K562 (cell line): ENCODE measurements around the gene ATG4C. TPM values are rescaled to one million over a fixed set of nuclear protein-coding genes. Genes with fewer than 3 reads are reported as not detected.

Experiments used
- ATAC-seq: fragments of 200-7000 bp; cut with Tn5 transposase; 3 replicates; pipeline ENCODE4 v1.9.1; 2020; ENCODE audit warnings: moderate library complexity
- BruUV-seq: library from RNA; stranded (reverse); fragments of 400-500 nt; replicated peaks from 2 replicates; lab custom pipeline; 2021; lab: Mats Ljungman, UMichigan
- CTCF ChIA-PET: fragments of 300-600 bp; formaldehyde crosslinking; extraction: SDS; loops from one replicate; lab custom pipeline; 2021; ENCODE audit warnings: low intra/inter-chr PET ratio; lab: Yijun Ruan, JAX
- POLR2A ChIA-PET: fragments of 300-600, 350-650 bp; sonication (Branson Sonifier 250); formaldehyde crosslinking; extraction: SDS; loops from one replicate; lab custom pipeline; 2021; ENCODE audit warnings: antibody characterized with exemption, inconsistent platforms; lab: Yijun Ruan, JAX
- DNase-seq, 4 experiments: peaks; one replicate each; pipeline versions ENCODE4 v3.0.0 to v3.0.0-alpha.2; 2011 to 2018; ENCODE audit warnings: low spot score in 3 of 4, mixed read lengths in 3 of 4; ENCODE audit errors: extremely low read depth in 1 of 4
- FAIRE-seq: peaks from 2 replicates; lab custom pipeline; 2011; peaks lifted over from hg19 to GRCh38; lab: Jason Lieb, UNC
- H2AFZ ChIP-seq: 2 replicates; pipeline ENCODE4 v1.6.0; 2011; ENCODE audit warnings: low read depth, low read length, control low read depth, inconsistent platforms
- H3K27ac ChIP-seq: fragments of 200-600 bp; 3 replicates; pipeline ENCODE4 v1.8.0; 2011; ENCODE audit warnings: low read depth, mild to moderate bottlenecking, control low read depth, inconsistent platforms, low read length, moderate library complexity, mixed read lengths; ENCODE audit errors: extremely low read depth
- H3K27me3 ChIP-seq, 2 experiments: fragments of 300-600 bp in 1 of 2; 2 replicates in 1 of 2; 3 replicates in 1 of 2; pipeline versions ENCODE4 v1.6.0 to v1.8.0; 2011; ENCODE audit warnings: inconsistent platforms in 2 of 2, low read length in 2 of 2, mild to moderate bottlenecking in 1 of 2, mixed read lengths in 1 of 2, moderate library complexity in 1 of 2; ENCODE audit not compliant: control insufficient read depth in 2 of 2, insufficient read depth in 2 of 2
- H3K36me3 ChIP-seq: fragments of 300-600 bp; 3 replicates; pipeline ENCODE4 v1.8.0; 2011; ENCODE audit warnings: mild to moderate bottlenecking, low read length, inconsistent platforms; ENCODE audit not compliant: control insufficient read depth, insufficient read depth
- H3K4me1 ChIP-seq, 2 experiments: fragments of 200-600 bp in 1 of 2; replicated peaks in 1 of 2; 2 replicates in 1 of 2; 3 replicates in 1 of 2; pipeline versions ENCODE4 v1.5.1 to v1.8.0; 2011; ENCODE audit warnings: inconsistent platforms in 2 of 2, low read length in 2 of 2, mild to moderate bottlenecking in 1 of 2, mixed read lengths in 1 of 2, moderate library complexity in 1 of 2; ENCODE audit not compliant: control insufficient read depth in 2 of 2, insufficient read depth in 2 of 2
- H3K4me2 ChIP-seq: 2 replicates; pipeline ENCODE4 v1.6.1; 2011; ENCODE audit warnings: low read length, control low read depth, inconsistent platforms, mixed read lengths; ENCODE audit not compliant: insufficient read depth
- H3K4me3 ChIP-seq: fragments of 200-600 bp; sonication (generic), shearing (Covaris generic); 2 replicates; pipeline ENCODE4 v1.5.1; 2016; ENCODE audit warnings: control low read depth, inconsistent platforms
- H3K79me2 ChIP-seq: fragments of 200-600 bp; 3 replicates; pipeline ENCODE4 v1.8.0; 2011; ENCODE audit warnings: low read length, inconsistent platforms; ENCODE audit not compliant: control insufficient read depth, insufficient read depth
- H3K9ac ChIP-seq, 2 experiments: 2 replicates each; pipeline versions ENCODE4 v1.6.0 to v1.6.1; 2011; ENCODE audit warnings: low read depth in 2 of 2, low read length in 2 of 2, control low read depth in 1 of 2, inconsistent platforms in 1 of 2, mild to moderate bottlenecking in 1 of 2, mixed read lengths in 1 of 2; ENCODE audit not compliant: insufficient read depth in 1 of 2
- H3K9me1 ChIP-seq: one replicate; pipeline ENCODE4 v1.6.0; 2011; ENCODE audit warnings: inconsistent platforms, mild to moderate bottlenecking, low read length, moderate library complexity; ENCODE audit not compliant: control insufficient read depth, insufficient read depth
- H3K9me3 ChIP-seq: replicated peaks from 2 replicates; pipeline ENCODE4 v1.5.1; 2011; ENCODE audit warnings: low read depth, low read length, inconsistent platforms; ENCODE audit not compliant: control insufficient read depth, insufficient read depth
- H4K20me1 ChIP-seq: replicated peaks from 2 replicates; pipeline ENCODE4 v1.6.1; 2011; ENCODE audit warnings: low read length, inconsistent platforms, mixed read lengths; ENCODE audit not compliant: control insufficient read depth, insufficient read depth
- CCNT2 ChIP-seq: IDR thresholded peaks from 2 replicates; pipeline ENCODE4 v1.6.1; 2011; ENCODE audit warnings: borderline replicate concordance, low read depth, mild to moderate bottlenecking, moderate library complexity, mixed read lengths, low read length; ENCODE audit not compliant: insufficient read length; ENCODE audit errors: extremely low read depth
- DPF2 ChIP-seq: fragments of 450-650 bp; IDR thresholded peaks from 2 replicates; pipeline ENCODE4 v1.6.1; 2016
- HNRNPL ChIP-seq: fragments of 200-400 bp; formaldehyde crosslinking; IDR thresholded peaks from 2 replicates; pipeline ENCODE4 v1.6.1; 2017; ENCODE audit warnings: low read depth, mild to moderate bottlenecking, low read length
- MAFG ChIP-seq: fragments of 450-650 bp; conservative IDR thresholded peaks from 2 replicates; pipeline ENCODE4 v1.6.1; 2016; ENCODE audit warnings: missing genetic modification characterization, missing compliant biosample characterization
- MYBL2 ChIP-seq, 2 experiments: fragments of 450-650 bp in 1 of 2; sonication (generic) in 1 of 2; formaldehyde crosslinking in 1 of 2; IDR thresholded peaks; 2 replicates each; pipeline versions ENCODE4 v1.6.1 to v1.8.1; 2017 to 2022; ENCODE audit warnings: borderline replicate concordance in 1 of 2, inconsistent platforms in 1 of 2, low read depth in 1 of 2, mild to moderate bottlenecking in 1 of 2, missing genetic modification reagents in 1 of 2, moderate library complexity in 1 of 2
- NCOR1 ChIP-seq: fragments of 450-650 bp; IDR thresholded peaks from 2 replicates; pipeline ENCODE4 v1.6.1; 2016; ENCODE audit warnings: mild to moderate bottlenecking, moderate library complexity
- NR2C2 ChIP-seq, 2 experiments: fragments of 200-800 bp in 1 of 2; sonication (Bioruptor generic) in 1 of 2; sonication (generic) in 1 of 2; formaldehyde crosslinking in 1 of 2; IDR thresholded peaks; 2 replicates each; pipeline versions ENCODE4 v1.6.1 to v1.8.0; 2016 to 2022; ENCODE audit warnings: mild to moderate bottlenecking in 1 of 2, missing compliant biosample characterization in 1 of 2, missing genetic modification characterization in 1 of 2, missing genetic modification reagents in 1 of 2
- PURB ChIP-seq: sonication (generic); formaldehyde crosslinking; IDR thresholded peaks from 2 replicates; pipeline ENCODE4 v1.9.0; 2021; ENCODE audit warnings: low read depth, mild to moderate bottlenecking, missing genetic modification reagents
- RAD21 ChIP-seq, 2 experiments: fragments of 250-450 bp in 1 of 2; fragments of 450-650 bp in 1 of 2; sonication (Bioruptor Pico) in 1 of 2; formaldehyde crosslinking in 1 of 2; IDR thresholded peaks in 1 of 2; conservative IDR thresholded peaks in 1 of 2; 2 replicates each; pipeline versions ENCODE4 v1.4.0 to v1.8.0; 2020 to 2022; ENCODE audit warnings: mild to moderate bottlenecking in 2 of 2, moderate library complexity in 1 of 2
- WGBS: fragments of 100-300 bp; shearing (Covaris generic); methylation state at CpG from one replicate; pipeline ENCODE4 v1.1.6; 2016; ENCODE audit warnings: low coverage, mixed read lengths; ENCODE audit not compliant: insufficient coverage; ENCODE audit errors: missing lambda C conversion rate; 5-methylcytosine and 5-hydroxymethylcytosine counted together
- in situ Hi-C: fragments of 300-500 bp; cut with MboI; formaldehyde crosslinking; loops from 4 replicates; pipeline ENCODE4 v1.15.0; 2018; ENCODE audit warnings: inconsistent platforms, mixed read lengths
- intact Hi-C: fragments of 100-400 bp; cut with micrococcal nuclease; formaldehyde crosslinking; loops from 2 replicates; pipeline ENCODE4 v1.14.2; 2022
- polyA plus RNA-seq, 8 experiments: library from polyadenylated mRNA; depleted of rRNA in 4 of 8; stranded (reverse) in 5 of 8; unstranded in 3 of 8; fragments of >200 nt; fragmentation: Nextera tagmentation in 2 of 8; fragmentation: Illumina TruSeq in 1 of 8; extraction: Ambion mirVana in 2 of 8; extraction: Trizol in 1 of 8; gene quantifications; 2 replicates each; pipeline versions ENCODE4 v1.2.1 to v1.2.3, GENCODE V29; 2011 to 2014; ENCODE audit warnings: inconsistent platforms in 1 of 8, missing spikeins in 1 of 8
- total RNA-seq, 7 experiments: library from RNA; depleted of rRNA in 6 of 7; stranded (reverse); fragments of >200 nt in 6 of 7; fragmentation: Illumina TruSeq in 2 of 7; extraction: Trizol in 2 of 7; gene quantifications; 2 replicates each; pipeline versions ENCODE4 v1.2.1 to v1.2.3, GENCODE V29; 2011 to 2021; ENCODE audit warnings: low replicate concordance in 1 of 7
- TF ChIP-seq, protein P1 (sequence below): fragments of 450-650 bp; IDR thresholded peaks from 2 replicates; pipeline ENCODE4 v1.6.1; 2014; ENCODE audit warnings: low read depth, mild to moderate bottlenecking, moderate library complexity, borderline replicate concordance
- TF ChIP-seq, protein P2 (sequence below): fragments of 250-450 bp; sonication (Bioruptor Pico); IDR thresholded peaks from 2 replicates; pipeline ENCODE4 v1.4.0; 2020; ENCODE audit warnings: mild to moderate bottlenecking, moderate library complexity
- TF ChIP-seq, protein P3 (sequence below): fragments of 250-450 bp; sonication (Bioruptor Pico); IDR thresholded peaks from 2 replicates; pipeline ENCODE4 v1.8.0; 2021; ENCODE audit warnings: mild to moderate bottlenecking, moderate library complexity

Gene ATG4C
- total and polyA plus RNA-seq, 9 of the 15 experiments (the other 6 are each of a cell fraction or from before 2014, with no cell fraction given): 7.6 to 35.8 (median 16.1) TPM

DNA sequence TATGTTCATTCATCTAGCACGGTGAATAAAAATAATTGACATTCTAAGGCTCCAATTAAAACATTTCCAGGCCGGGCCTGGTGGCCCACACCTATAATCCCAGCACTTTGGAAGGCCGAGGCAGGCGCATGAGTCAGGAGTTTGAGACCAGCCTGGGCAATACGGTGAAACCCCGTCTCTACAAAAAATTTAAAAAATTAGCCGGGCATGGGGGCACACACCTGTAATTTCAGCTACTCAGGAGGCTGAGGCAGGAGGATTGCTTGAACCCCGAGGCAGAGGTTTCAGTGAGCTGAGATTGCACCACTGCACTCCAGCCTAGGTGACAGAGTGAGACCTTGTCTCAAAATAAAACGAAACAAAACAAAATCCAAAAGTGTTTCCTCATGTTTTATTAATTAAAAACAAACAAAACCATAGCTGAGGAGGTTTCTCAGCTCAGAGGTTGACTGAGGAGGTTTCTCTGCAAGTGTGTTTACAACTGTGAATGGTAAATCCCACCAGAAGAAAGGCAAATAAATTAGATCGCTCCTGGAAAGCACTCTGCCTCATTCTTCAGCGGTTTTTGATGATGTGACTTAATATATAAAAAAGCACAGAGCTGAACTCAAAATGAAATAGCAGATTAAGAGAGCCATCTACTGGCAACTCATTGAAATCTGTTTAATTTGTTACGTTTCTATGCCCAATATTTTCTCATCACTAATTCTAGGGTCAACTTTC, 37.7 kb upstream of the ATG4C start:
- Histone ChIP-seq H3K4me3 (no peak overlapping the region), H3K4me2 (no peak overlapping the region), H3K9ac (no peak overlapping the region), H3K4me1 (no peaks in the 10 kb centered on the region), H3K27ac (no peak overlapping the region), H3K9me3 (0 out of 2 replicates have a peak, but pooled peaks cover 2% of the 10 kb centered on the region), H4K20me1 (no peaks in the 10 kb centered on the region), H3K9me1 (no peaks in the 10 kb centered on the region), H3K79me2 (no peaks in the 10 kb centered on the region), H3K36me3 (no peaks in the 10 kb centered on the region), H3K27me3 (no peaks in the 10 kb centered on the region), H2AFZ (peak overlapping the region; percentile 72)
- no TSS peak for BruUV-seq
- intact Hi-C loops: loop anchor here (1.0 to 10.0 kb wide), 4 partner anchors 216 to 571 kb away; no protein-coding TSS in a partner anchor
- ChIA-PET POLR2A (interaction anchor here (1.3 kb wide), 1 partner anchor 8 kb away, joined by 3 read pairs; no protein-coding TSS in a partner anchor), CTCF (interaction anchor here (0.5 to 3.9 kb wide), 7 partner anchors 169 to 688 kb away, joined by 3 to 36 read pairs (median 4); no protein-coding TSS in a partner anchor)
- in situ Hi-C loops: loop anchor here (5.0 kb wide), 1 partner anchor 214 kb away; no protein-coding TSS in a partner anchor
- DNase-seq (peak in 2 of 4 experiments; percentile 26 to 41), FAIRE-seq (peak; percentile 76), ATAC-seq (peak; percentile 70; the same call in 2 of the 3 replicates)
- WGBS: 11% methylated on average over 12 of the region's 12 CpGs
- TF ChIP-seq, protein P1, sequence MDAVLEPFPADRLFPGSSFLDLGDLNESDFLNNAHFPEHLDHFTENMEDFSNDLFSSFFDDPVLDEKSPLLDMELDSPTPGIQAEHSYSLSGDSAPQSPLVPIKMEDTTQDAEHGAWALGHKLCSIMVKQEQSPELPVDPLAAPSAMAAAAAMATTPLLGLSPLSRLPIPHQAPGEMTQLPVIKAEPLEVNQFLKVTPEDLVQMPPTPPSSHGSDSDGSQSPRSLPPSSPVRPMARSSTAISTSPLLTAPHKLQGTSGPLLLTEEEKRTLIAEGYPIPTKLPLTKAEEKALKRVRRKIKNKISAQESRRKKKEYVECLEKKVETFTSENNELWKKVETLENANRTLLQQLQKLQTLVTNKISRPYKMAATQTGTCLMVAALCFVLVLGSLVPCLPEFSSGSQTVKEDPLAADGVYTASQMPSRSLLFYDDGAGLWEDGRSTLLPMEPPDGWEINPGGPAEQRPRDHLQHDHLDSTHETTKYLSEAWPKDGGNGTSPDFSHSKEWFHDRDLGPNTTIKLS: no peak
- TF ChIP-seq CCNT2 (no peak), RAD21 (CRISPR knock-in tag; conservative IDR thresholded peaks at IDR 0.05 in 1 of 2, IDR thresholded peaks at IDR 0.05 in 1 of 2) (peak; percentile 89 to 91), NCOR1 (no peak), HNRNPL (no peak), PURB (no peak), NR2C2 (CRISPR knock-in tag; IDR thresholded peaks at IDR 0.05) (no peak), NR2C2 (tag; IDR thresholded peaks at IDR 0.05) (no peak), MYBL2 (IDR thresholded peaks at IDR 0.05; ENCODE audit: low read depth) (no peak), MYBL2 (CRISPR knock-in tag; IDR thresholded peaks at IDR 0.05; ENCODE audit: borderline replicate concordance) (no peak), MAFG (tag) (peak; percentile 55), DPF2 (no peak)
- TF ChIP-seq, protein P2, sequence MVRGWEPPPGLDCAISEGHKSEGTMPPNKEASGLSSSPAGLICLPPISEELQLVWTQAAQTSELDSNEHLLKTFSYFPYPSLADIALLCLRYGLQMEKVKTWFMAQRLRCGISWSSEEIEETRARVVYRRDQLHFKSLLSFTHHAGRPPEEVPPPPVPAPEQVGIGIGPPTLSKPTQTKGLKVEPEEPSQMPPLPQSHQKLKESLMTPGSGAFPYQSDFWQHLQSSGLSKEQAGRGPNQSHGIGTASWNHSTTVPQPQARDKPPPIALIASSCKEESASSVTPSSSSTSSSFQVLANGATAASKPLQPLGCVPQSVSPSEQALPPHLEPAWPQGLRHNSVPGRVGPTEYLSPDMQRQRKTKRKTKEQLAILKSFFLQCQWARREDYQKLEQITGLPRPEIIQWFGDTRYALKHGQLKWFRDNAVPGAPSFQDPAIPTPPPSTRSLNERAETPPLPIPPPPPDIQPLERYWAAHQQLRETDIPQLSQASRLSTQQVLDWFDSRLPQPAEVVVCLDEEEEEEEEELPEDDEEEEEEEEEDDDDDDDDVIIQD (CRISPR knock-in tag): no peak
- TF ChIP-seq, protein P3, sequence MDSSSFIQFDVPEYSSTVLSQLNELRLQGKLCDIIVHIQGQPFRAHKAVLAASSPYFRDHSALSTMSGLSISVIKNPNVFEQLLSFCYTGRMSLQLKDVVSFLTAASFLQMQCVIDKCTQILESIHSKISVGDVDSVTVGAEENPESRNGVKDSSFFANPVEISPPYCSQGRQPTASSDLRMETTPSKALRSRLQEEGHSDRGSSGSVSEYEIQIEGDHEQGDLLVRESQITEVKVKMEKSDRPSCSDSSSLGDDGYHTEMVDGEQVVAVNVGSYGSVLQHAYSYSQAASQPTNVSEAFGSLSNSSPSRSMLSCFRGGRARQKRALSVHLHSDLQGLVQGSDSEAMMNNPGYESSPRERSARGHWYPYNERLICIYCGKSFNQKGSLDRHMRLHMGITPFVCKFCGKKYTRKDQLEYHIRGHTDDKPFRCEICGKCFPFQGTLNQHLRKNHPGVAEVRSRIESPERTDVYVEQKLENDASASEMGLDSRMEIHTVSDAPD (CRISPR knock-in tag): no peak
